IMR-90 (cell line): ENCODE results near the gene AK3.
"Not testable (repeated sequence)": the region's sequence is repeated elsewhere in the genome, so short reads cannot be mapped to it uniquely, and the experiment has no call there.

Source experiments
- CEBPB ChIP-seq: IDR thresholded peaks from 2 replicates; pipeline ENCODE4 v1.6.1; 2012; ENCODE audit warnings: low read depth, low read length, improper control_type of control experiment
- MAFK ChIP-seq: IDR thresholded peaks from 2 replicates; pipeline ENCODE4 v1.6.1; 2012; ENCODE audit warnings: low read depth, low read length, improper control_type of control experiment
- MAZ ChIP-seq: IDR thresholded peaks from 2 replicates; pipeline ENCODE4 v1.6.1; 2012; ENCODE audit warnings: low read depth, mild to moderate bottlenecking, low read length, improper control_type of control experiment, moderate library complexity, borderline replicate concordance
- MXI1 ChIP-seq: IDR thresholded peaks from 2 replicates; pipeline ENCODE4 v1.6.1; 2012; ENCODE audit warnings: low read depth, mild to moderate bottlenecking, low read length, moderate library complexity, borderline replicate concordance
- POLR2A ChIP-seq: IDR thresholded peaks from 2 replicates; pipeline ENCODE4 v1.6.1; 2012; ENCODE audit warnings: mild to moderate bottlenecking, low read depth, low read length
- RCOR1 ChIP-seq: IDR thresholded peaks from 2 replicates; pipeline ENCODE4 v1.6.1; 2012; ENCODE audit warnings: mild to moderate bottlenecking, low read length, improper control_type of control experiment; ENCODE audit not compliant: insufficient replicate concordance
- RFX5 ChIP-seq: IDR thresholded peaks from 2 replicates; pipeline ENCODE4 v1.8.0; 2012; ENCODE audit warnings: low read depth, mild to moderate bottlenecking, low read length, moderate library complexity
- SMC3 ChIP-seq: fragments of 150-350 bp; IDR thresholded peaks from 2 replicates; pipeline ENCODE4 v1.6.1; 2016; ENCODE audit warnings: low read depth, mild to moderate bottlenecking, antibody characterized with exemption, low read length, moderate library complexity
- TF ChIP-seq, protein P1 (sequence below): conservative IDR thresholded peaks from 2 replicates; pipeline ENCODE4 v1.5.1; 2012; ENCODE audit warnings: mild to moderate bottlenecking, low read depth, low read length, improper control_type of control experiment

DNA sequence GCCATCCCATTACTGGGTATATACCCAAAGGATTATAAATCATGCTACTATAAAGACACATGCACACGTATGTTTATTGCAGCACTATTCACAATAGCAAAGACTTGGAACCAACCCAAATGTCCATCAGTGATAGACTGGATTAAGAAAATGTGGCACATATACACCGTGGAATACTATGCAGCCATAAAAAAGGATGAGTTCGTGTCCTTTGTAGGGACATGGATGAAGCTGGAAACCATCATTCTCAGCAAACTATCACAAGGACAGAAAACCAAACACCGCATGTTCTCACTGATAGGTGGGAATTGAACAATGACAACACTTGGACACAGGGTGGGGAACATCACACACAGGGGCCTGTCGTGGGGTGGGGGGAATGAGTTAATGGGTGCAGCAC is 80.3 kb downstream of the AK3 start:
- not testable (repeated sequence) for TF ChIP-seq CEBPB, MAFK, POLR2A, MXI1, SMC3, MAZ, RCOR1, RFX5
- TF ChIP-seq, protein P1, sequence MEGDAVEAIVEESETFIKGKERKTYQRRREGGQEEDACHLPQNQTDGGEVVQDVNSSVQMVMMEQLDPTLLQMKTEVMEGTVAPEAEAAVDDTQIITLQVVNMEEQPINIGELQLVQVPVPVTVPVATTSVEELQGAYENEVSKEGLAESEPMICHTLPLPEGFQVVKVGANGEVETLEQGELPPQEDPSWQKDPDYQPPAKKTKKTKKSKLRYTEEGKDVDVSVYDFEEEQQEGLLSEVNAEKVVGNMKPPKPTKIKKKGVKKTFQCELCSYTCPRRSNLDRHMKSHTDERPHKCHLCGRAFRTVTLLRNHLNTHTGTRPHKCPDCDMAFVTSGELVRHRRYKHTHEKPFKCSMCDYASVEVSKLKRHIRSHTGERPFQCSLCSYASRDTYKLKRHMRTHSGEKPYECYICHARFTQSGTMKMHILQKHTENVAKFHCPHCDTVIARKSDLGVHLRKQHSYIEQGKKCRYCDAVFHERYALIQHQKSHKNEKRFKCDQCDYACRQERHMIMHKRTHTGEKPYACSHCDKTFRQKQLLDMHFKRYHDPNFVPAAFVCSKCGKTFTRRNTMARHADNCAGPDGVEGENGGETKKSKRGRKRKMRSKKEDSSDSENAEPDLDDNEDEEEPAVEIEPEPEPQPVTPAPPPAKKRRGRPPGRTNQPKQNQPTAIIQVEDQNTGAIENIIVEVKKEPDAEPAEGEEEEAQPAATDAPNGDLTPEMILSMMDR: not testable (repeated sequence)
